ENCODE measurements around the gene CD28.

DNA sequence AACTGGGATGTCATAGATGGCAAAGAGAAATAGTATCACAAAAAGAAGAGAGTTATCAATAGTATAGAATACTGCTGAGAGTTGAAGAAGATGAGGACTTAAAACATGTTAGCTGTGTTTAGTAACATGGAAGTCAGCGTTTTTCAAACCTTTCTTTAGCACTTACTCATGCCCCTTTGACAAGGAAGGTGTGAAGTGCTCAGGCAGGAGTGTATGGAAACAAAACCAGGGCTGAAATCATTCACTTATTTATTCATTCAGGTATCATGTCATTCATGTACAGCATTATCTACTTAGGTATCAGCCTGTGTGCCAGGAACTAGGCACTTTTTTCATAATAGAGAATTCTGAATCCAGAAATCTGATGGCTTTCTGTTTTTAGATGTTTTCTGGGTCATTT lies 27.2 kb downstream of the CD28 start:
- TF ChIP-seq, protein P1, sequence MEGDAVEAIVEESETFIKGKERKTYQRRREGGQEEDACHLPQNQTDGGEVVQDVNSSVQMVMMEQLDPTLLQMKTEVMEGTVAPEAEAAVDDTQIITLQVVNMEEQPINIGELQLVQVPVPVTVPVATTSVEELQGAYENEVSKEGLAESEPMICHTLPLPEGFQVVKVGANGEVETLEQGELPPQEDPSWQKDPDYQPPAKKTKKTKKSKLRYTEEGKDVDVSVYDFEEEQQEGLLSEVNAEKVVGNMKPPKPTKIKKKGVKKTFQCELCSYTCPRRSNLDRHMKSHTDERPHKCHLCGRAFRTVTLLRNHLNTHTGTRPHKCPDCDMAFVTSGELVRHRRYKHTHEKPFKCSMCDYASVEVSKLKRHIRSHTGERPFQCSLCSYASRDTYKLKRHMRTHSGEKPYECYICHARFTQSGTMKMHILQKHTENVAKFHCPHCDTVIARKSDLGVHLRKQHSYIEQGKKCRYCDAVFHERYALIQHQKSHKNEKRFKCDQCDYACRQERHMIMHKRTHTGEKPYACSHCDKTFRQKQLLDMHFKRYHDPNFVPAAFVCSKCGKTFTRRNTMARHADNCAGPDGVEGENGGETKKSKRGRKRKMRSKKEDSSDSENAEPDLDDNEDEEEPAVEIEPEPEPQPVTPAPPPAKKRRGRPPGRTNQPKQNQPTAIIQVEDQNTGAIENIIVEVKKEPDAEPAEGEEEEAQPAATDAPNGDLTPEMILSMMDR (IDR thresholded peaks at IDR 0.05), result no peak
- no peak for TF ChIP-seq ZFX (IDR thresholded peaks at IDR 0.05; ENCODE audit: borderline replicate concordance)

All from 22Rv1 (cell line).